GM21515 (cell line): ENCODE results near the gene SFMBT2.
"Not testable (repeated sequence)": the region's sequence is repeated elsewhere in the genome, so short reads cannot be mapped to it uniquely, and the experiment has no call there.

Experiments
- ATAC-seq: cut with Tn5 transposase; IDR thresholded peaks from one replicate; pipeline ENCODE4 v1.9.1; 2021; ENCODE audit not compliant: unreplicated experiment

Gene SFMBT2

DNA sequence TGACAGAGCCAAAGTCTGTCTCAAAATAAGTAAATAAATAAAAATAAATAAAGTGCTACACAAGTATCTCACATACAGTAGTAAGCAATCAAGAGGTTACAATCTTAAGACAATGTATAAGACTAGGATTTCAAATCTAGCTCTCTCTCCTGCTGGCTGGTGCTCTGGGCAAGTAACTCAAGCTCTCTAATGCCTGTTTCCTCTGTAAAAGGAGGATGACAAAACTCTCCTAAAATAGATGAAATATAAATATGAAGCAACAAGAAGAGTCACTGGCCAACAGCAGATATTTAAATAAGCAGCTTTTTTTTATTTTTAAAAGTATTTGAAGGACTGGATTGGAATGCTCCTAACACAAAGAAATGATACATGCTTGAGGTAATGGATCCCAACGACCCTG lies 7.2 kb downstream of the SFMBT2 start:
- ATAC-seq: no peak

DNA sequence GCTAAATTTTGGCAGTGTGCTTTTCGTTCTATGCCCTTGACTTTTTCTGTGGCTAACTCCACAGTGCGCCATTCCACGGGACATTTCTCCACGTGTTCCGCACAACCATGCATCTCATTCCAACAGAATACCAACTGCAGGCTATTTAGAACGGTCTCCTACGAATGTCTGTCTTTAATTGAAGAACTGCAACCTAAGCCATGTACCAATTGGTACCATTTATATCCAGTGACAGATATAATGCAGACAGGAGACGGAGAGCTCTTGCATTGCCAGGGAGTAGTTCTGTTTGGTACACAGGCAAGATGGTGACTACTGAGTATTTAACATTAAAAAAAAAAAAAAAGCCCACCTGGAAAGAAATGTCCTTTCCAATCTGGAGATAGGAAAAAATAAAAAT lies 9.1 kb downstream of the SFMBT2 start:
- ATAC-seq: no peak

DNA sequence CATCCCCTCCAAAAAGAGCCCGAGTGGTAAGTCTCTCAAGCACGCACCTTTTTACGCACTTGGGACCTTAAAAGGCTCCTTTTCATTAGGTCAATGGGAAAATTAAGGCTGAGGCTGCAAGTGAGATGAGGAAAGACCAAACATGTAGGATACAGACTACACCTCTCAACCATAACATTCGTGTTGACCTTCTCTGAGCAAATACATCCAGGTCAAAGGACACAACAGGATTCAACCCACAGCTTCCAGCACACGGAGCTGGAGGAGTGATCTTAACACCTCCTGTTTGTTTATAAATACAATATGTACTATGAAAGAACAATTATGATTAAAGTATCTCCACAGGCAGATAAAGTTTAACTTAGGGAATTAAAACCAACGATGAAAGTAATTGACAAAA lies 9.7 kb downstream of the SFMBT2 start:
- ATAC-seq: no peak

DNA sequence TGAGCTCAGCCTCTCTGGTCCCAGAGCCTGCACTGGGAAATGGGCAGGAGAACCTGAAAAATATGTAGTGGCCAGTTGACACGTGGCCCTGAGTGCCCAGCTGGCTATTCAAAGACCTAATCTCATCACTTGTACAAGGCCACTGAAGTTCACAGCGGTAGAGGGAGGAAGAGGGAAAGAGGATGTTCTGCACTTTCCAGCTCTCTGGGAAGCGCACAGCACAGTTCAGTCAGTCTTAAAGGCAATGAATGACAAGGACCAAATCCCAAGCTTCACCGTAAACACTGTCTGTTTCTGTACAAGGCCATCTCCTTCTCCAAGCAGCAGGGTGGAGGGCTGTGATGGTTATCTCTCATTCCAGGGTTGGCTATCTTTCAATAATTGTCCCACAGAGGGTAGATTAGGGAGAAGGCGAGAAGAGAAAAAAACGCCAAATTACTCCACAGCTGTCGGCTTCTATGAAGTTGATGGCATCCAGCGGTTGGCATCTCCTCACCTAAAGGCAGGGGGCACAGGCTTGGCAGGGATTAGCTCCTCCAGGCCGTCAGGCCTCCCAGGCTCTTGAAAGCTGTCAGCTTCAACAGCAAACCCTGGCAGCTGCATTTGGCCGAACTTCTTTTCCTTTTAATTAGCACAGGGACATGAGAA lies 10.6 kb downstream of the SFMBT2 start:
- ATAC-seq: no peak

DNA sequence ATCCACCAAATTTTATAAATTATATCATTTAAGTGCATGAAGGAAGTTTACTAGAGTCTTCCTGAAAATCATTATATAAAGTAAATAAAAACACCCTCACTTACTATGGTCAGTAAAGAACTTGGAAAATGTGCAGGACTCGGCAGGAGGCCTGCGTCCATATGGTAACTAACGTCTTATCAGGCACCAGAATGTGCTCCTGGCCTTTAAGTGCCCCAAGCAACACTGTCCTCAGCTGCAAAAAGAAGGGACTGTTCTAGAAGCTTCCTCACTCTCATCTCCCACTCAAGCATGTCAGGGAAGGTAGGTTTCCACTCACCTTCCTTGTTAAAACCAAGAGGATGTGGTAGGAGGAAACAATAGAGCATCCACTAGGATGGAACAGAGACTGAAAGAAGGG lies 11.3 kb downstream of the SFMBT2 start:
- no peak for ATAC-seq

DNA sequence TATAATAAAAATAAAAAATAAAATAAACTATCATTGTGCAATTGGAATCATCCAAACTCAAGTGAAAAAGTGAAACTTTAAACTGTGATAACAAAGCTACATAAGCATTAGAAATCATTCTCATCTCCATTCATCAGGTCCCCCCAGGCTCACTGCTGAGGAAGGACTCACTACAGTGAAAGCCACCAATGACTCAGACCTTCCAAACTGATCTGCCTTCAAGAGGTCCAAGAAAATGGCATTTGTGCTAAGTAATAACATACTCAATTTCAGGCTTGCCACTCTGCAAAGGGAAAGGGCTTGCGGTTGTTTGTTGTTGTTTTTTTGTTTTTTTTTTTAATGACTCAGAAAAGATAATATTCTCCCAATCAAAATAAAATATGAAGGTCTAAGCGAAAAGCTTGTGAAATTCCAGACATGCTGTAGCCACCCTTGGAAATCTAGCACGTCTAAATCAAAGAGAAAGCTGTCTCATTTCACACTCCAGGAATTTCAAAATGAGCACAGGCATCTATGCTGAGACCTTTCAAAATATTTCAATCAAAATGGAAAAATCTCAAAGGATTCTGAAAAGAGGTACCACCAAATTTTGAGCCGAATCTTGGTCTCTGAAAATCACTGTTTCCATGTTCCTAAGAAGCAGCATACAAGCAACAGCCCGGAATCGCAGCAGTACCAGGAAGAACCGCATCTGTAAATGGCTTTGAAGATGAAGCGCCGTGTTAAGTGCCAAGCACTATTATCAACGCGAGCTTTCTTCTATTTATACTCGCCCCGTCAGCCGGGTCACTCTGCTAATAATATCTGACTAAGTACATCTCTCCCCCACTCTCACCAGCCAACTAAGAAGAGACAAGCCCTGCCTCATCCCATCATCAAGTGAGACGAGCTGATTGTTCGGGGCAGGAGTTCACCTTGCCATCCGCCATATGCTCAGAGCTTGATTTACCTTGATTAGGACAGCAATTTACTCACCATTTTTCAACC lies 13.5 kb downstream of the SFMBT2 start:
- no peak for ATAC-seq

DNA sequence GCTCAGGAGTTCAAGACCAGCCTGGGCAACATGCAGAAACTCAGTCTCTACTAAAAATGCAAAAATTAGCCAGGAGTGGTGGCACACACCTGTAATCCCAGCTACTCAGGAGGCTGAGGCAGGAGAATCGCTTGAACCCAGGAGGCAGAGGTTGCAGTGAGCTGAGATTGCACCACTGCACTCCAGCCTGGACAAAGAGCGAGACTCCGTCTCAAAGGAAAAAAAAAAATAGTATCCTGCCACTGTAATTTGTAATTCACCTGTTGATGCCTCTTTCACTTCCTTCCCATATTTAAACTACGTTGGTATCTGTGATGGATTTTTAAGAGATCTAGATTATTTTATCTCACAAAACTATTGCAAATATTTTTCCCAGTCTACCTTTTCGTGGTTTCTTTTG lies 18.5 kb downstream of the SFMBT2 start:
- ATAC-seq: not testable (repeated sequence)

DNA sequence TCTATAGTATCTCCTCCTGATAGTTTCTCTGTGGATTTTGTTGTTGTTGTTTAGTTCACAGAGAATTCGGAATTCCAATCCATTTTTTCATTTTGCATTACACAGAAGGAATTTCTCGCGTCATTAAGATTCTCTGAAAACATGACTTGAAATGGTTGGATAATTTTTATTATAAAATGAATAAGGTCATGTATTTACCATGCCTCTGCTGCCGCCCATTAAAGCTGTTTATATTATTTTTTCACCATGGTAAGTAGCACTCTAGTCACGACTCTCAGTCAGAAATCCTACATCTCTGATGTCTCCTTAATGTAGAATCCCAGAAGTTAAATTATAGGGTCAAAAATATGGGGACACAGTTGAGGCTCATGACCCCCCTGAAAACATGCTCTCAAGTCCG lies 19.1 kb downstream of the SFMBT2 start:
- no peak for ATAC-seq

DNA sequence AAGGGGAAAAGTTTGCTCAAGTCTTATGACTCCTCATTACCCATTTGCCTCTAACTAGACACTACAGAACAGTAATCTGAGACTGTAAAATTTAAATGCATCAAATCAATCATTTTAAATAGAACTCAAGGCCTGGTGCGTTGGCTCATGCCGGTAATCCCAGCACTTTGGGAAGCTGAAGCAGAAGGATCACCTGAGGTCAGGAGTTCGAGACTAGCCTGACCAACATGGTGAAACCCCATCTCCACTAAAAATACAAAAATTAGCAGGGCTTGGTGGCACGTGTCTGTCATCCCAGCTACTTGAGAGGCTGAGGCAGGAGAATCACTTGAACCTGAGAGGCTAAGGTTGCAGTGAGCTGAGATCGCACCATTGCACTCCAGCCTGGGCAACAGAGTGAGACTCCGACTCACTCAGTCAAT lies 20.1 kb downstream of the SFMBT2 start:
- not testable (repeated sequence) for ATAC-seq

DNA sequence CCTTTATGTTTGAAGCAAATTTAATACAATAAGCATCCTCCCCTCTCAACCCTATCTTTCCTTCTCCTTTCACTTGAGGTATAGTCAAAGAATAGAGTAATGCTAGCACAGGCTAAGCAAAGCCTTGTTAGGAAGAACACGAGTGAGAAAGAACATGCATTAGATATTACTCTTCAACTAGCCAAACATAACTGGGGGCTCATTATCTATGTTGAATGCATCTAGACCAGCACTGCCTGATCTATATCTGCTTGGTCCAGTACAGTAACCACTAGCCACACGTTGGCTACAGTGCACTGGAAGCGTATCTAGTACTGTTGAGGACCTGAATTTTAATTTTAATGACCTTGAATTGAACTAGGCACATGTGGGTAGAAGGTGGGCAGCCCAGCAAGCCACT lies 21.0 kb downstream of the SFMBT2 start:
- no peak for ATAC-seq

DNA sequence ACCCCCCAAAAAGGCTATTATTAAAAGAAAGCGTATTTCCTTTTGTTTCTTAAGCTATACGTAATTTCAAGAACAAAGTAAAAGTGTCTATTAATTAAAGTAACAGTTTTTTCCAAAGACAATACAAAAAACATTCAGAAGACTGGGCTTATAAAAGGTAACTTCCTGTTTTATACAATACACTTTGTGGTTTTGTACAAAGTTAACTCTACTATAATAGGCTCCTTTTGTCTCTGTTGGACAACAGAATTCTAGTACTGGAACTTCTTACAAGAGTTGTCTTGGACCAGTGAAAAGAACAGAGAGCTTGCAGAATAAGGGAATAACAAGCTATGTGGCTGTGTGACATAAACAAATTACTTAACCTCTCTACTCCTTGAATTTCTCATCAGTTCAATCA lies 21.5 kb downstream of the SFMBT2 start:
- ATAC-seq: no peak

DNA sequence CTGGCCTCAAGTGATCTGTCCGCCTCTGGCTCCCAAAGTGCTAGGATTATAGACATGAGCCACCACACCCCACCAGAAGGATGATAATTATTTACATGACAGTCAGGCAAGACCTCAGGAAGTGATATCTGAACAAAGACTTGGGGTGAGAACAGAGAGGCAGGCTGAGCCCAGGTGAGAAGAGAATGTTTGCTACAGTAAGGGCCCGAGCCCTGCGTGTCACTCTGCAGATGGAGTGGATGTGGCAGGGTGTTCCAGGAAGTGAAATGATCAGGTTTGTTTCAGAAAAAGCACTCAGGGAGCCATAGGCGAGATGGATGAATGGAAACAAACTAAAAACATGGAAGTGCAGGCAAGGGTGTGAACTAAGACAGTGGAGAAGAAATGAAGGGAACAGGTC lies 22.2 kb downstream of the SFMBT2 start:
- ATAC-seq: no peak

DNA sequence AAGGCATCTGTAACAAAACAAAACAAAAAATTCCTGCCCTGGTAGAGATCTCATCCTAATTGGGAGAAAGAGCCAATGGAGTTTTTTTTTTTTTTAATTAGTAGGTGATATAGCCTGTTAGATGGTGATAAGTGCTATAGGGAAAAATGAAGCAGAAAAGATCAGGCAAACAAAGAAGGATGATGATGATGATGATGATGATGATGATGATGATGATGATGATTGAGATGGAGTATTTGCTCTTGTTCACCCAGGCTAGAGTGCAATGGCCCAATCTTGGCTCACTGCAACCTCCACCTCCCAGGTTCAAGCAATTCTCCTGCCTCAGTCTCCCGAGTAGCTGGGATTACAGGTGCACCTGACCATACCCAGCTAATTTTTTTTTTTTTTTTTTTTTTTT lies 22.7 kb downstream of the SFMBT2 start:
- ATAC-seq: not testable (repeated sequence)

DNA sequence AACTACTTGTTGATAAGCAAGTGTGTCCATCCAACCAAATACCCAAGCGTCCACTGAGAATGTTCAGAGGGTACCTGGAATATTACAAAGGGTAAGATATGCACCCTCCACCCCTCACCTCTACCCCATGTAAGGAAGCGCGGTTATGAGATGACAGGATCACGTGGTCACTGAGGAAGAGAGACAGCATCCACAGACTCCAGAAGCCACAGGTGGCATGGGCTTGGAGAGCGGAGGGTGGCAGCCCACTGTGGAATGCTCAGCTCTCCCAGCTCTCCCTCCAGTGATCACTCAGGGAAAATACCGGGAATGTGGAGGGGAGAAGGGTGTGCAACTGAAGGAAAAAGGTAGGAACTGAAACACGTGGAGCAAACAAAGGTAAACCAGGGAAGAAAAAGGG lies 25.7 kb downstream of the SFMBT2 start:
- ATAC-seq: no peak

DNA sequence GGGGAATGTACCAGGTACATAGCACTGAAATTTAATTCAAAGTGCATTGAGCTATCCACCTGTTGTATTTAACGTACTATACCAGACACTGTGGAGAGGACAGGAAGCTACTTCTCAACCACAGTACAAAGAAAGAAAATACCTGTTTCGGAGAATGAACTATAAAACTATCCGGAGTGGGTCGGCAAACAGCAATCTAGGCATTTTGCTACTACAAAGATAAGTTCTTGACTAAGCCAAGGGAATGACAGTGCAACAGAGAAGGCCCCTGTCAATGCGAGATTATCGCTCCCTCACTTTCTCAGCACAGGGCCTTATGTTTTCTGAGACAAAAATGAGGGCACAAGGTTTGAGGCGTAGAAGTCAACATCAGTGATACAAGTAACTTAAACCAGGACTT lies 27.4 kb downstream of the SFMBT2 start:
- ATAC-seq: no peak

DNA sequence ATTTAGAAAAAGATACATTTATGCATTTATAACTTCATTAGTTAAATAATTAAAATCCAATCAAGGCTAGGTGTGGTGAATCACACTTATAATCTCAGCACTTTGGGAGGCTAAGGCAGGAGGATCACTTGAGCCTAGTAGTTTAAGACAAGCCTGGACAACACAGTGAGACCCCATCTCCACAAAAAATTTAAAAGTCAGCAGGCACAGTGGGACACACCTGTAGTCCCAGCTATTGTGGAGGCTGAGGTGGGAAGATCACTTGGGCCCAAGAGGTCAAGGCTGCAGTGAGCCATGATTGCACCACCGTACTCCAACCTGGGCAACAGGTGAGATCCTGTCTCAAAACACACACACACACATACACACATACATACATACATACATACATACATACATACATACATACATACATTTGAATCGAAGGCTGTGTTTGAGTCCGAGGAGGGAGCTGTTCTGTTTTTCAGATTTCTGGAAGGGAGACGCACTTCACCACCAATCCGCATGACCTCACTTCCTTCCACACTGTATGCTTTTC lies 30.1 kb downstream of the SFMBT2 start:
- no peak for ATAC-seq

DNA sequence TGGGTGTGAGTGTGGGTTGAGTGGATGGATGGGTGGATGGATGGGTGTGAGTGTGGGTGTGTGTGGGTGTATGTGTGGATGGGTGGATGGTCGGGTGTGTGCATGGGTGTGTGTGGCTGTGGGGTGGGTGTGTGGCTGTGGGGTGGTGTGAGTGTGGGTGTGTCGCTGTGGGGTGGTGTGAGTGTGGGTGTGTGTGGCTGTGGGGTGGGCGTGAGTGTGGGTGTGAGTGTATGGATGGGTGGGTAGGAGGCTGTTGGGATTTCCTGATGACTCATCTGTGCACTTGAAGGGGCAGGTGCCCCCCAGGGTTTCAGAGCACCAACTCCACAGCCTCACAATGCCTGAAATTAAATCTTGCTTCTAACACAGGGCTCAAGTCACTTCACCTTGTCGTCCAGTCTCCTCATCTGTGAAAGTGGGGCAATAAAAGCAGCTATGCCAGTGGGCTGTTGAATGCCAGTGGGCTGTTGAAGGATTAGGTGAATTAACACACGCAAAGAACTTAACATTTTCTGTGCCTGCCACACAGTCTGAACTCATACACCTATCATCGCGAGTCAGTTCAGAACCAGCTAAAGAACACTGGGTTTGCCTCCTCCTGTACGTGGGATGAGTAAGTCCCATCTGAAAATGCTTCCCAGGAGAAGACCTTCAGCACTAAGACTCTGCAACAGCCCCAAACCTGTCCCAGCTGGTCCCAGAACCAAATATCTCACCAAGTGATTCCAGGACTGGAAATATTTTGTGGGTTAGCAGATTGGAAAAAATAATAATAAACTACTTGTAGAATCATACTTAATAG lies 32.0 kb downstream of the SFMBT2 start:
- ATAC-seq: no peak

DNA sequence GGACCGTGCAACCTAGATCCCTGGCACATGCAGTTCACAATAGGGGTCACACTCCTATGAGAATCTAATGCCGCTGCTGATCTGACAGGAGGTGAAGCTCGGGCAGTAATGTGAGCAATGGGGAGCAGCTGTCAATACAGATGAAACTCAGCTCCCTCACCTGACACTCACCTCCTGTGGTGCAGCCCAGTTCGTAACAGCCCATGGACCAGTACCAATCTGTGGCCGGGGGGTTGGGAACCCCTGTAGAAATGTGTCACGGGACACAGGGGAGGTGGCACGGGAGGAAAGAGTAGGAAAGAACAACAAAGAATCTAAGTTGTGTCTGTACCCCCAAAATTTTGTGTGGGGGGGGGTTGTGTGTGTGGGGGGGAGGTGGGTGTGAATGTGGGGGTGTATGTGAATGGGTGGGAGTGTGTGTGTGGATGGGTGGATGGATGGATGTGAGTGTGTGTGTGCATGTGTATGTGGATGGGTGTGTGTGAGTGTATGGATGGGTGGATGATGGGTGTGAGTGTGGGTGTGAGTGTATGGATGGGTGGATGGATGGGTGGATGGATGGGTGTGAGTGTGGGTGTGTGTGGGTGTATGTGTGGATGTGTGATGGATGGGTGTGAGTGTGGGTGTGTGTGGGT lies 33.1 kb downstream of the SFMBT2 start:
- no peak for ATAC-seq

DNA sequence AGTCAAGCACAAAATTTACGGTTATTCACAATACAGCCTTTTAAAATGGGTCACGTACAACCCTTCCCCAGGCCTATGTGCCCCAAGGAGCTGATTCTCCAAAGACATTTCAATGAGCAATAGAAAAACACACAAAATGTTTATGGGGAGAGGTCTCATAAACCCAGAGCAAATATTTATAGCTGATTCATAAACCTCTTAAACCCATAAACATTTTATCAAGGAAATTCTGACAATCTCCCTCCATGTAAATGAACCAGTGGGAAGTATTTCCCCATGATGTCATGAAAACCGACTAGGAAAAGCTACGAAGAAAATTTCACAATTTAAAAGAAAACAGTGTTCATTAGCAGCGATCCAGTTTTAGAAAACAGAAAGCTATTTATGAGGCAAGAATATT lies 36.0 kb downstream of the SFMBT2 start:
- ATAC-seq: no peak

DNA sequence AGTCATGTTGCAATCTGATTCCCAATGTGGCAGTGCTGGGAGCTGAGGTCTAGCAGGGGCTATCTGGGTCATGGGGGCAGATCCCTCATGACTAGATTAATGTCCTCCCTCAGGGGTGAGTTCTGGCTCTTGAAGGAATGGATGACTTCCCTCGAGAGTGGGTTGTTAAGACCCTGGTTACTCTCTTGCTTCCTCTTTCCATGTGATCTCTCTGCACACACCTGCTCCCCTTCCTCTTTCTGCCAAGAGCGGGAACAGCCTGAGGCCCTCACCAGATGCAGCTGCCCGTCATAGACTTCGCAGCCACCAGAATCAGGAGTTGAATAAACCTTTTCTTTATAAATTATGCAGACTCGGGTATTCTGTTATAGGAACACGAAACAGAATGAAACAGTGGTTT lies 37.8 kb downstream of the SFMBT2 start:
- no peak for ATAC-seq

DNA sequence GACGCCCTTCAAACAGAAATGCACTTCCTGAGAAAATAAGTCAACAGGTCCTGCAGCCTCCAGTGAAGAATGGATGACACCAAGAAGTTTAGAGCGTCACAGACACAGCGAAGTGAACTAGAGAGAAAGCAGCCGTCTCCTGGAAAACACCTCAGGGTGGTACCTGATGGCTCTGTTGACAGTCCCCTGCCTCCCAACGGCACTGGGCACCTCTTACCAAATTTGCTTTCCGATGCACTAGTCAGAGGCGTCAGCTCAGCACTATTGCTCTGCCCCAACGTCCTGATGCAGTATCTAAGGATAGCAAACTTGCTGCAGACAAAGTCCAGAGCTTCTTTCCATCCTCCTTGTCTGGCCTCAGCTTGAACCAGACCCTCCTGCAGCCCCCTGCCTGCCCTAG lies 38.3 kb downstream of the SFMBT2 start:
- ATAC-seq: no peak
